Kidney (tissue), 14 donors: ENCODE results near the gene EPHA1. TPM values are rescaled to one million over a fixed set of nuclear protein-coding genes. Genes with fewer than 3 reads are reported as not detected.

Experiments used
- DNase-seq, 5 donors: peaks; one replicate each; pipeline ENCODE4 v3.0.0-alpha.2; 2013 to 2020
- FAIRE-seq: peaks from 2 replicates; lab custom pipeline; 2012; peaks lifted over from hg19 to GRCh38; lab: Jason Lieb, UNC
- H3K27ac ChIP-seq, 2 donors: one replicate each; pipeline ENCODE4 v1.7.0; 2013; ENCODE audit warnings: low read depth in 2 of 2, low read length in 2 of 2, inconsistent platforms in 1 of 2
- H3K27me3 ChIP-seq: one replicate; pipeline ENCODE4 v1.7.1; 2013; ENCODE audit warnings: low read length, inconsistent platforms; ENCODE audit not compliant: control insufficient read depth, insufficient read depth
- H3K36me3 ChIP-seq, 3 donors: one replicate each; pipeline versions ENCODE4 v1.7.0 to v1.7.1; 2013; ENCODE audit warnings: low read length in 3 of 3, control low read depth in 1 of 3, inconsistent platforms in 1 of 3; ENCODE audit not compliant: insufficient read depth in 3 of 3, control insufficient read depth in 2 of 3
- H3K4me1 ChIP-seq, 3 donors: one replicate each; pipeline versions ENCODE4 v1.7.0 to v1.7.1; 2013; ENCODE audit warnings: low read length in 3 of 3, inconsistent platforms in 1 of 3, low read depth in 1 of 3; ENCODE audit not compliant: control insufficient read depth in 2 of 3, insufficient read depth in 2 of 3
- H3K4me3 ChIP-seq, 3 donors: one replicate each; pipeline versions ENCODE4 v1.7.0 to v1.8.1; 2013; ENCODE audit warnings: low read length in 3 of 3, control low read depth in 1 of 3, inconsistent platforms in 1 of 3
- H3K9ac ChIP-seq, 3 donors: one replicate each; pipeline versions ENCODE4 v1.7.0 to v1.7.1; 2013; ENCODE audit warnings: low read length in 3 of 3, control low read depth in 1 of 3, inconsistent platforms in 1 of 3
- H3K9me3 ChIP-seq, 3 donors: one replicate each; pipeline versions ENCODE4 v1.7.0 to v1.7.1; 2013; ENCODE audit warnings: low read length in 3 of 3, control low read depth in 1 of 3, inconsistent platforms in 1 of 3; ENCODE audit not compliant: control insufficient read depth in 2 of 3, insufficient read depth in 1 of 3
- CTCF ChIP-seq: IDR thresholded peaks from 3 replicates; pipeline ENCODE4 v1.5.1; 2012; ENCODE audit warnings: mild to moderate bottlenecking, moderate library complexity, borderline replicate concordance; ENCODE audit not compliant: insufficient read depth; ENCODE audit errors: extremely low read depth
- intact Hi-C: fragments of 100-400 bp; cut with DNase I; formaldehyde crosslinking; loops from one replicate; pipeline ENCODE4 v1.11.1; 2022
- polyA plus RNA-seq: library from polyadenylated mRNA; stranded (reverse); fragments of 350-450 nt; fragmentation: Illumina TruSeq; extraction: RNeasy Lipid Tissue Mini Kit (QIAGEN cat#74804); gene quantifications from one replicate; pipeline ENCODE4 v1.2.3, GENCODE V29; 2014; ENCODE audit warnings: low read depth, low replicate concordance; ENCODE audit not compliant: insufficient read depth
- total RNA-seq: library from RNA; stranded (reverse); fragmentation: NEBNext Ultra II Directional; extraction: Animal tissue kit (Norgen Biotek cat#: 25700); gene quantifications from one replicate; pipeline ENCODE4 v1.2.1, GENCODE V29; 2021
- donor health status: control.
- donor health status: control.
- donor health status: control.
- donor health status: control.
- donor health status: control.
- donor health status: DM: yes; HTN: yes; CAD: no.
- donor health status: Normal renal cell carcinoma (clear cell type).

The EPHA1 gene
- total and polyA plus RNA-seq, 2 donors from 2014 or later = 6.9 to 22.3 TPM

- no peaks in the 10 kb centered on the region for H3K27me3 ChIP-seq
- intact Hi-C loops = no loop called here
- no peak overlapping the region for H3K4me3 ChIP-seq
- H3K9ac ChIP-seq = no peak overlapping the region
- FAIRE-seq = no peak
- peak in 1 of 5 donors; percentile 59 for DNase-seq
- TF ChIP-seq CTCF = no peak
- no peaks in the 10 kb centered on the region for H3K9me3 ChIP-seq
- peaks cover 0 to 8% (median 0%) of the 10 kb centered on the region in 3 donors for H3K4me1 ChIP-seq
- H3K27ac ChIP-seq = no peak overlapping the region
- no peaks in the 10 kb centered on the region for H3K36me3 ChIP-seq
These were observed 36.6 kb downstream of the EPHA1 start for GRCh38 chr7:143372070-143372469.

- Histone ChIP-seq H3K27ac (peak overlapping the region in 1 of 2 donors; percentile 15), H3K36me3 (no peaks in the 10 kb centered on the region), H3K9ac (no peak overlapping the region), H3K27me3 (no peaks in the 10 kb centered on the region), H3K9me3 (no peaks in the 10 kb centered on the region), H3K4me3 (no peak overlapping the region), H3K4me1 (peaks cover 0 to 6% (median 0%) of the 10 kb centered on the region in 3 donors)
- DNase-seq = peak in 4 of 5 donors; percentile 55 to 87 (median 70)
- no peak for TF ChIP-seq CTCF
- no peak for FAIRE-seq
- intact Hi-C loops = no loop called here
These were observed 38.7 kb downstream of the EPHA1 start for GRCh38 chr7:143369678-143370651.

- peak in 2 of 5 donors; percentile 12 to 18 for DNase-seq
- Histone ChIP-seq H3K4me3 (no peak overlapping the region), H3K27me3 (peaks cover 6% of the 10 kb centered on the region), H3K27ac (peak overlapping the region in 1 of 2 donors; percentile 4), H3K36me3 (no peaks in the 10 kb centered on the region), H3K9me3 (no peaks in the 10 kb centered on the region), H3K4me1 (peaks cover 0 to 5% (median 0%) of the 10 kb centered on the region in 3 donors), H3K9ac (no peak overlapping the region)
- intact Hi-C loops = no loop called here
- FAIRE-seq = no peak
- no peak for TF ChIP-seq CTCF
These were observed 40.3 kb downstream of the EPHA1 start for GRCh38 chr7:143368387-143368786.
